KMS-11 (cell line): ENCODE data around the gene LDB2.

ENCODE experiments used
- H2AFZ ChIP-seq: fragments of 200-600 bp; sonication (generic); 2 replicates; pipeline ENCODE4 v1.6.1; 2016; ENCODE audit warnings: antibody characterized with exemption, mixed run types, low read depth
- H3K27ac ChIP-seq: fragments of 200-600 bp; sonication (generic); 2 replicates; pipeline ENCODE4 v1.6.1; 2016; ENCODE audit warnings: mild to moderate bottlenecking, mixed run types
- H3K27me3 ChIP-seq: fragments of 200-600 bp; sonication (generic); 2 replicates; pipeline ENCODE4 v1.6.1; 2017; ENCODE audit warnings: mild to moderate bottlenecking, low read depth, mixed run types, moderate library complexity; ENCODE audit not compliant: insufficient read depth
- H3K36me3 ChIP-seq: fragments of 200-600 bp; sonication (generic); 2 replicates; pipeline ENCODE4 v1.6.1; 2017; ENCODE audit warnings: mild to moderate bottlenecking, mixed run types; ENCODE audit not compliant: insufficient read depth
- H3K4me1 ChIP-seq: fragments of 200-600 bp; sonication (generic); 2 replicates; pipeline ENCODE4 v1.6.1; 2016; ENCODE audit warnings: mild to moderate bottlenecking, low read depth, mixed run types; ENCODE audit not compliant: poor library complexity, severe bottlenecking
- H3K4me2 ChIP-seq: fragments of 200-600 bp; sonication (generic); 2 replicates; pipeline ENCODE4 v1.7.0; 2016; ENCODE audit warnings: mild to moderate bottlenecking, mixed run types
- H3K4me3 ChIP-seq: fragments of 200-600 bp; sonication (generic); IDR thresholded peaks from 2 replicates; pipeline ENCODE4 v1.6.1; 2017; ENCODE audit warnings: low read depth, low read length, mixed read lengths; ENCODE audit not compliant: insufficient read depth
- H3K79me2 ChIP-seq: fragments of 200-600 bp; sonication (generic); 2 replicates; pipeline ENCODE4 v1.6.1; 2016; ENCODE audit warnings: low read depth, mixed run types; ENCODE audit not compliant: insufficient read depth
- H3K9ac ChIP-seq: fragments of 200-600 bp; sonication (generic); 2 replicates; pipeline ENCODE4 v1.6.1; 2016; ENCODE audit warnings: mild to moderate bottlenecking, mixed run types
- H4K20me1 ChIP-seq: fragments of 200-600 bp; sonication (generic); 2 replicates; pipeline ENCODE4 v1.6.1; 2016; ENCODE audit warnings: mild to moderate bottlenecking, mixed run types; ENCODE audit not compliant: insufficient read depth
- TF ChIP-seq, protein P1 (sequence below): fragments of 200-600 bp; sonication (generic); conservative IDR thresholded peaks from 2 replicates; pipeline ENCODE4 v1.6.1; 2017; ENCODE audit warnings: low read depth, mild to moderate bottlenecking, antibody characterized with exemption, low read length, moderate library complexity, mixed read lengths

The LDB2 gene

DNA sequence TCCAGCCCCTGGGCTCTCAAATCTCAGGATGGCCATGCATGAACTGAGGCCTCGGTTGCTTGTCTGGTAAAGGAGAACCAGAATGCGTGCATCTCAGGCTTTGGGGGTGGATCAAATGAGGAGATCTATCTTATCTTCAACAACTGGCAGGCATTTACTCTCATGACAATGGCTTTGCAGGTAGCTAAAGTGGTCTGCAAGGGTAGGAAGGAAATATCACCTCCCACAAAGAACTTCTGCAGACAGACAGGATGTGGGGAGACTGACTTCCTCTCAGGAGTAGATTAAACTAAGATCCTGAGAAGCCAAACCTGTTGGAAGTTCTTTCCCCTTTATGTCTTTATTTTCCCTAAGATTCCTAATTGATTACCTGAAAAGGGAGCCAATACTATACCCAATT is 7.8 kb downstream of the LDB2 start:
- no peak overlapping the region for H3K4me3 ChIP-seq
- H3K4me1 ChIP-seq = no peaks in the 10 kb centered on the region
- no peaks in the 10 kb centered on the region for H3K27me3 ChIP-seq
- H2AFZ ChIP-seq = no peak overlapping the region
- no peaks in the 10 kb centered on the region for H3K79me2 ChIP-seq
- no peak overlapping the region for H3K9ac ChIP-seq
- TF ChIP-seq, protein P1, sequence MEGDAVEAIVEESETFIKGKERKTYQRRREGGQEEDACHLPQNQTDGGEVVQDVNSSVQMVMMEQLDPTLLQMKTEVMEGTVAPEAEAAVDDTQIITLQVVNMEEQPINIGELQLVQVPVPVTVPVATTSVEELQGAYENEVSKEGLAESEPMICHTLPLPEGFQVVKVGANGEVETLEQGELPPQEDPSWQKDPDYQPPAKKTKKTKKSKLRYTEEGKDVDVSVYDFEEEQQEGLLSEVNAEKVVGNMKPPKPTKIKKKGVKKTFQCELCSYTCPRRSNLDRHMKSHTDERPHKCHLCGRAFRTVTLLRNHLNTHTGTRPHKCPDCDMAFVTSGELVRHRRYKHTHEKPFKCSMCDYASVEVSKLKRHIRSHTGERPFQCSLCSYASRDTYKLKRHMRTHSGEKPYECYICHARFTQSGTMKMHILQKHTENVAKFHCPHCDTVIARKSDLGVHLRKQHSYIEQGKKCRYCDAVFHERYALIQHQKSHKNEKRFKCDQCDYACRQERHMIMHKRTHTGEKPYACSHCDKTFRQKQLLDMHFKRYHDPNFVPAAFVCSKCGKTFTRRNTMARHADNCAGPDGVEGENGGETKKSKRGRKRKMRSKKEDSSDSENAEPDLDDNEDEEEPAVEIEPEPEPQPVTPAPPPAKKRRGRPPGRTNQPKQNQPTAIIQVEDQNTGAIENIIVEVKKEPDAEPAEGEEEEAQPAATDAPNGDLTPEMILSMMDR = no peak
- H3K27ac ChIP-seq = no peak overlapping the region
- H3K36me3 ChIP-seq = no peaks in the 10 kb centered on the region
- H3K4me2 ChIP-seq = no peak overlapping the region
- H4K20me1 ChIP-seq = no peaks in the 10 kb centered on the region

DNA sequence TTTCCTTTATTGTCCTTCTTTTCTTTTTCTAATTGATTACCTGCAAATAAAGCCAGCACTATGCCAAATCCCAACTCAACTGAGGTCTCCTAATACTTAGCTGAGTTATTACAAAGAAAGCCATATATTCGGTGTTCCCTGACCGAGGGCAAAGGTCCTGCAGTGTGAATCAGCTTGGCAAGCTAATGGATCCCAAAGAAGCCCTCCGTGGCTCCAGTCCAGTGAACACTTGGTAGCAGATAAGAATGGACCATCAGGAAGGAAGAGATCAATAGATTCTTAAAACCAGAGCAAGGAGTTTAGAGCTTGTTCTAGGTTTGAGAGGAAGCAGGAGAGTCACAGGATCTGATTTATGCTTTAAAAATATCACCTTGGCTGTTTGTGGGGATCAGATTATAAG is 8.5 kb downstream of the LDB2 start:
- no peaks in the 10 kb centered on the region for H3K79me2 ChIP-seq
- H3K27me3 ChIP-seq = no peaks in the 10 kb centered on the region
- H3K27ac ChIP-seq = no peak overlapping the region

DNA sequence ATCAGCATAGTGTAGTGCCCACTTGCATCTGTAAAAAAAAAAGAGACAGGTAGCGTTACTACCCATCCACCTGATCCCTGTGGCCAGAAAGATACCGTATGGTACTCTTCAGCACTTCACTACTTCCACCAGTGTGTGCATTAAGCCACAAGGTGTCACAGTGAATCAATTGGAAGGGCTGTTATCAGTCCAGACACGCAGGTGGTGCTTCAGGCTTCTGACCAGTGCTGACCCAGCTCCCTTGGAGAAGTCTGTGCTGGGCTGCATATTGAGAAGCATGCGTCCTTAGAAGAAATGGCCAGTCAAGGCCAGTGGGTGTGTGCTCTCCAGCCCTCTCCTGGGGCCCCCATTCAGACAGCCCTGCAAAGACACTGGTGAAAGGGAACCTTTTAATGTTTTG is 10.6 kb downstream of the LDB2 start:
- Histone ChIP-seq H3K79me2 (no peaks in the 10 kb centered on the region), H3K27ac (no peak overlapping the region)

More for the DNA sequence above, 8.5 kb downstream of the LDB2 start:
- H4K20me1 ChIP-seq = no peaks in the 10 kb centered on the region
- no peak overlapping the region for H2AFZ ChIP-seq
- TF ChIP-seq, protein P1 = no peak
- no peak overlapping the region for H3K4me3 ChIP-seq
- H3K36me3 ChIP-seq = no peaks in the 10 kb centered on the region
- H3K4me1 ChIP-seq = no peaks in the 10 kb centered on the region
- no peak overlapping the region for H3K4me2 ChIP-seq
- no peak overlapping the region for H3K9ac ChIP-seq

DNA sequence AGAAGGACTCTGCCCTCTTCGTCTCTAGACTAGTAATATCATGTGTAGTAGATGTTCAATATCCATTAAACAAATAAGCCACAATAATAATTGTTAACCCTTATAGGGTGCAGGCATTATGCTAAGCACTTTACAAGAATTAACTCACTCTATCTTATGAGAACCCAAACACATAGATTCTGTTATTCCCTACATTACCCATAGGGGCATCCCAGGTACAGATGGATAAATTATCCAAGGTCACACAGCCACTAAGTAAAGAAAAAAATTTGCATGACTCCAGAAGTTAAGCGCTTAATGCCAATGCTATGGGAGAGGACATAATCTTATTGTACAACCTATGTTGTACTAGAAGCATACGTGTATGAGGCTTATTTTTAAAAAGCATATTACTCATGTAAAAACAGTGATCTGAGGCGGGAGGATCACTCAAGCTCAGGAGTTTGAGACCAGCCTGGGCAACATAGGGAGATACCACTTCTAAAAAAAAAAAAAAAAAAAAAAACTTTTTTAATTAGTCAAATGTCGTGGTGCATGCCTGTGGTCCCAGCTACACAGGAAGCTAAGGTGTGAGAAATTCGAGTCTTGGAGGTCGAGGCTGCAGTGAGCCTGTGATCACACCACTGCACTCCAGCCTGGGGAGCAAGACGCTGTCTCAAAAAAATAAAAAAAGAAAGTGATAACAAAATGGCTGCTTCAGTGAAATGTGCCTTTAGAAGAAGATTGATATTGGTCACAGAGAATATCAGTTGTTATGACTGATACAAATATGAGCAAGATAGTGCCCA is 13.6 kb downstream of the LDB2 start:
- TF ChIP-seq, protein P1 = no peak
- H3K79me2 ChIP-seq = no peaks in the 10 kb centered on the region

More for the DNA sequence above, 10.6 kb downstream of the LDB2 start:
- Histone ChIP-seq H2AFZ (no peak overlapping the region), H3K9ac (no peak overlapping the region), H3K4me2 (no peak overlapping the region), H4K20me1 (no peaks in the 10 kb centered on the region), H3K36me3 (no peaks in the 10 kb centered on the region), H3K27me3 (no peaks in the 10 kb centered on the region), H3K4me1 (no peaks in the 10 kb centered on the region), H3K4me3 (no peak overlapping the region)
- TF ChIP-seq, protein P1 = no peak

More for the DNA sequence above, 13.6 kb downstream of the LDB2 start:
- no peaks in the 10 kb centered on the region for H3K36me3 ChIP-seq
- H3K27ac ChIP-seq = no peak overlapping the region
- no peak overlapping the region for H3K4me2 ChIP-seq
- H4K20me1 ChIP-seq = no peaks in the 10 kb centered on the region
- no peaks in the 10 kb centered on the region for H3K27me3 ChIP-seq
- H3K4me1 ChIP-seq = no peaks in the 10 kb centered on the region
- no peak overlapping the region for H2AFZ ChIP-seq
- H3K9ac ChIP-seq = no peak overlapping the region
- no peak overlapping the region for H3K4me3 ChIP-seq
